Occipital lobe (tissue), 2 donors: ENCODE measurements around the gene PCIF1. TPM values are rescaled to one million over a fixed set of nuclear protein-coding genes. Genes with fewer than 3 reads are reported as not detected.
"Not testable (repeated sequence)": the region's sequence is repeated elsewhere in the genome, so short reads cannot be mapped to it uniquely, and the experiment has no call there.

Experiments
- DNase-seq: peaks from one replicate; lab custom pipeline; 2025; lab: John Stamatoyannopoulos, UW
- total RNA-seq: library from RNA; depleted of rRNA; stranded (reverse); fragments of >200 nt; gene quantifications from one replicate; pipeline ENCODE4 v1.2.3, GENCODE V29; 2014

Gene PCIF1
- total RNA-seq, 1 donor from 2014 or later: 14.5 TPM

DNA sequence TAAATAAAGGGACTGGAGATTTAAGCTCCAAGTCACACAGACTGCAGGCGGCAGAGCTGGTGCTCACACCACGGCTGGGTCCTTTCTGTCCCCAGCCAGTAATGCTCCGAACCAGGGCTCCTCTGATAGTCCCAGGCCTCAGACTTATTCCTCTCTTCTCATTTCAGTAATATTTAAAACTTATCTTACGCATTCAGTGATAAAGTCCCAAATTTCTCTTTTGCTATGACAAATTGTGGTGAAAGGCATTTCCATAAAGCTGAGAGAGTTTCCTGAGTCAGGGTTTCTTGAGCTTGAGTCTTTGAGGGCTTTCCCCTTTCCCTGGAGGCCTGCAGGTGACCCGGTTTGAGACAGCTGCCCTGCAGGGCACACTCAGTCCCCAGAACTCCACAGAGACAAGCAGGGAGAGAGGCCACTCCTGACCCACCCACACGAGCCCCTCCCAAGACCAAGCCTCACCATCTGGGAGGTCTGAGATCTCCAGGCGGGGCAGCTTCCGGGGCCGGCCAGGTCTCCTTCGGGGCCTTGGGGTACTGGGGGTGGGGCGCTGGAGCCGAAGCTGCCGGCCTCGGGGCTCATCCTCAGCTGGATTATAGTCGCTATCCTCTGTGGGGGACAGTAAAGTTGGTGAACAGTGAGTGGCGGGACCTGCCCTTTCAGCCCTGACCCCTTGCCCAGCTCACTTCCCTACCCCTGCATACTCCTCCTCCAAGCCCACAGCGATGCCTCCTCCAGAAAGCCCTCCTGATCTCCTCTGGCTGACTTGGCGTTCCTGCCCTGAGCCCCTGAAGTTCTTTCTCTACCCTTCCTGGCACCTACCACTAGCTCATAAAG lies 30.9 kb downstream of the PCIF1 start:
- DNase-seq: no peak

DNA sequence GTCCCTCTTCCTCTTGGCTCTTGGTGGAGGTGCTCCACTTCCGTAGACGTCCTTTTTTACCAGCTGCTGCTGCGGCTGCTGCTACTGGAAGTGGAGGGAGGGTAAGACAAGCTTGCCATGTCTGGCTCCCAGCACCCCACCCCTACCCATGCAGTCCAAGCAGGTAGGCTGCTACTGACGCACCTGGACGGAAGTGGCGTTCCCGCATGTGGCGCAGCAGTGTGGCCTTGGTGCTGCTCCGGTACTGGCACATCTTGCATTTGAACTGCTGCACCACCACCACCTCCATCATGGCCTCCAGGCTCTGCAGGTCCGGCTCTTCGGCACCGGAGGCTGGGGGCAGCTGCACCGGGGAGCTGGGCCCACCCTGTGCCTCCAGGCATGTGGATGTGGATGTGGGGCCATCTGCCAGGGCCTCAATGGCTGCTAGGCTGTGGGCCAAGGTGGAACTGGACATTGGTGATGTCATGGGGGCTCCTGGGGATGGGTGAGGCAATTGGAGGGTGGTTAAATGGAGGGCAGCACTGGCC lies 33.1 kb downstream of the PCIF1 start:
- DNase-seq: no peak

DNA sequence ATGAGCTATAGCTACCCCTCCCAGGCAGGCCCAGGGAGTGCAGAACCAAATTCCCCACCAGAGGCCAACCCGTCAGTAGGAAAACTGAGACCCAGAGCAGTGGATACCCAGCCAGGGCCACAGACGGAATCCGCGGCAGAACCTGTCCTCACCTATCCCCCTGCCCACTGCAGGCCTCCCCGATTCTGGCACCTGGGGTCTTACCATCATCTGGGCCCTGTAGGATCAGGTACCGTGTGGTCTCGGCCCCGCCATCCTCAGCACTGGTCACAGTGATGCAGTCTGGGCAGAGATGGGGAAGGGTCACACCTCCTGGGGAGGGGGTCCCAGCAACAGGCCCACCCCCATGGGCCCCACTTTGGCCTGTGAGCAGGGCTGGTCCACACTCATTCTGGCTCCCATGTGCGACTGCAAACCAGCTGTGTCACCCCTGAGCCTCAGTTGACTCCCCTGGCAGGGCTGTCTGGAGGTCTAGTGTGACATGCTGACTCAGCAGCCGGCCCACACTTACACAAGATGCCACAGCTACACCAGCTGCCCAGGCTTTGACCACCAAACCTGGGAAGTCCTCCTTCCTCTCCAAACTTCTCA lies 33.7 kb downstream of the PCIF1 start:
- no peak for DNase-seq

DNA sequence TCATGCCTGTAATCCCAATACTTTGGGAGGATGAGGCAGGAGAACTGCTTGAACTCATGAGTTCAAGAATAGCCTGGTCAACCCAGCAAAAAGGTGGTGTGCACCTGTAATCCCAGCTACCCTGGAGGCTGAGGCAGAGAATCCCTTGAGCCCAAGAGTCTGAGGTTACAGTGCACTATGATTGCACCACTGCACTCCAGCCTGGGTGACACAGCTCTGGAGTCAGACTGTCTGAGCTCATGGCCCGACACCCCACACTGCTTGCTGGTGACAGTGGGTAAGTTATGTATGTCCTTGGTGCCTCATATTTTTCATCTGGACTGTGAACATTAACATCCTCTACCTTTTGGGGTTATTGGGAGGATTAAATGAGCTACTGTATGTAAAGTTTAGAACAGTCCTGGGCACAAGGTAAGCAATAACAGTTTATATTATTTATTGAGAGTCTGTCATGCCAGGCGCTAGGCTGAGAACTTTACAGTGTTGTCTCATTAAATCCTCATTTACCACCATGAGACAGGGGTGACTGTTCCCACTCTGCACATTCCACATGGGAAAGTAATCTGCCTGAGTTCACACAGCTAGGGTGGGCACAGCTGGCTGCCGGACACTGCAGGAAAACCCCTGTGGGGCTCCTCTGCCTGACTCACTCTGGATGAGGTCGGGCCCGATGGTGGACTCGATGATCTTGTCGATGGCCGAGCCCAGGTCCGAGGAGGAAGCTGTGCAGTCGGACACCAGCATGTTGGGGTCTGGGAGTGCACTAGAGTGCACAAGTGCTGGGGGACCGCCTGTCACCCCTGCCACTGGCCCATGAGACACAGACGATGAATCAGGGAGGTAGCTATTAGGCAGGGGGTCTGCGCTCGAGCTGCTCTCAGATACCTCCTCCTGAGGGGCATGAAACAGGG lies 34.6 kb downstream of the PCIF1 start:
- no peak for DNase-seq

DNA sequence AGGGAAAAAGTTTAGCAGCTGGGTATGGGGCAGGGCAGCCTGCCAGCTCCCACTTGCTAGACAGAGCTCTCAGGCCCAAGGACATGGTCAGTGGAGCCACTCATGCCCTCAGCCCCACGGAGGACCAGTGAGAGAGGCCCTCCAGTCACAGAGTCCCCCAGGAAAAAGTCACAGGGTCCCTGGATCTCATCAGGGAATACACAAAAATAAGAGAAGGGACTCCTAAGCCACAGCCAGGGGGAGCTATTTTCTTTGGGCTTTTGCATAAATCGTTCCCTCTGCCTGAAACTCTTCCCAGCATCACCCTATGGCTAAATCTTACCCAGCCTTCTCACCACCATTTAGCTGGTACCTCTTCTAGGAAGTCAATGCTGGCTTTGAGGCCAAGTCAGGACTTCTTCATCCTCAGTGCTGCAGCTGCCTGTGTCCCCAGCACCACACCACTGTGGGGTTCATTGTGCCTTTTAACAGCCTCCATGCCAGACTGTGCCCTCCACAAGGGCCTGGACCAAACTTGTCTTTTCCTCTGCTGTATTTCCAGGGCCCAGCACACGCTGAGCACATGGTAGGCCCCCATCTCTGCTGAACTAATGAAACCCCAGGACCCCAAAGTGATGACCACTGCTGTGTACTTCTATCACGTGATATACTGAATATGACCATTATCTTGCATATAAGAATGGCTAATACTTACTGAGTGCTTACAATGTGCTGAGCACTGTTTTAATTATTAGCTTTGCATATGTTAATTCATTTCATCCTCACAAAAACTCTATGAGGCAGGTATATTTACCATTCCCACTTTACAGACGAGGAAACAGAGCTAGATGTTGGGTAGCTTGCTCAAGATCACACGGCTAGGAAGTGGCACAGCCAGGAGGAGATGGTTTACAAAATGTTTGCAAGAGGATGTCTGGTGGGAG lies 35.5 kb downstream of the PCIF1 start:
- no peak for DNase-seq

DNA sequence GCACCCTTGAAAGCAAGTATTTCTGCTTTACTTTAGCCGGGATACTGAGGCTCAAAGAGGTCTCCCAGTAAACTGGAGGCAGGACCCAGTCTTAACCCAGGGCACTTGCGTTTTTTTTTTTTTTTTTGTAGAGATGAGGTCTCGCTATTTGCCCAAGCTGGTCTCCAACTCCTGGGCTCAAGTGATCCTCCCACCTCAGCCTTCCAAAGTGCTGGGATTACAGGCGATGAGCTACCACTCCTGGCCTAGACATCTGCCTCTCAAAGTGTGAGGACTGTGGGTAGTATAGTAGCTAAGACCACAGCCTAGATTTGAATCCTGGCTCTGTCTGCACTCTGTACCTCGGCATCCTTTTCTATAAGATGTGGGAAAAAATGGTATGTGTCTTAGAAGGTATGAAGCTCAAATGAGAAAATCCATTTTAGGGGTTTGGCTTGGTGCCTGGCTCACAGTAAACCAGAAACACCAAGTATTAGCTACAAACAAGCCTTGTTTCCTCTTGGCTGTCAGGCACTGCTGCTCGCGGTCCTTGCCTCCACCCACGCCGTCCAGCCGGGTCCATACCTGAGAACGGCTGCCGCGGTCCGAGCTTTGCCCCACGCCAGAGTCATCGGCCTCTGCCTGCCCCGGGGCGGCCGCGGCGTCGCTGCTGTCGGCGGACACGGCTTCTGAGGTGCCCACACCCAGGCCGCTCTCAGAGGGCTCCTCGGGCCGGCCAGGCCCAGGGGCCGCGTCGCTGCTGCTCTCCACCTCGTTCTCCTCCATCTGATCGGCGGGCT lies 36.4 kb downstream of the PCIF1 start:
- no peak for DNase-seq

DNA sequence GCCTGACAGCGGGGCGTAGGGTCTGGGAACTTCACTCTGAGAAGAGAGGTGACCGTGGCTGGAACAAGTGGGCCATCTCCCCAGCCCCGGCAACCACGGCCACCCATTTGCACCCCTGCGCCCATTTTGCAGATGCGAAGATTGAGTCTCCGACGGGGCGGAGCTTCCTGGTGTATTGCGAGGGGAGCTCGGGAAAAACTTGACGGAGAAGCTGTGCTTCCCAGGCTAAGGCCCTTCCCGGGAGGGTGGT lies 36.9 kb downstream of the PCIF1 start:
- DNase-seq: no peak

DNA sequence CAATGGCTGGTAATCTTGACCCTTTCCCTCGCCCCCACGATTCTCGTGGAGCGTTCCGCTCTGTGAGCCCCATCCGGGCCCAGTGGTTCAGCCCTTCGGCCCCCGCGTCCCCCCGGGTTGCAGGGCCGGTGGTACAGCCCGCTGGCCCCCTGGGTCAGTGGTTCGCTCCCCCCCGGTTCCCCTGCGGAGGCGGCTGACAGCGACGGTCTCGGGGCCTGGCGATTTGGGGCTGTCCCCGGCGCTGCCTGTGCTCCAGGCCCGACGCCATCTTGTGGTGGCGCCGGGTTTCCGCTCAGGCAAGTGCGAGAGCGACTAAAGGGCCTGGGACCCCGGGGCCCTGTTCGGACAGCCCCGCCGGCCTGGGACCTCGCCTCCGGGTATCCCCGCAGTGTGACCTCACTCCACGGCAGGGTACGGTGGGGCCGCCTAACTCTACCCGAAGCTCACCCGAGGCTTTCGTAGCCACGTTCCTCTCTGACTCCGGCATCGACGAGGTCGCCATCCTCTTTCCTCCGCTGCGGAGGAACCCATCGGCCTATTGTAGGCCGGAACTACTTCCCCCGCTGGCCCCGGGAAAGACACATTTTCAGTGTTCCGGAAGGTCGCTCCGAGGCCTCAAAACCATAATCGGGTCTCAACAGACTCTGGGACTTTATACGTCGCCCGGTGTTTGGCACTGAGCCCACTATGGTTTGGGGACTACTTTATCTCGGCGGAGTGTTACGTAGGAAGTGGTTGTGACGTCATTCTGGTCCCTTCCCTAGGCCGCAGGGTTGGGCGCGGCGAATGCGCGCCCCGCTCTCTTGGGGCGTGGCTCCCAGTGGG lies 37.4 kb downstream of the PCIF1 start, which contains the start of gene ZNF335:
Gene ZNF335, minus strand, starts transcription at position 529 of the 825 bp plus-strand sequence. CDS start 793 bp downstream, outside the sequence.
- peak; percentile 94 for DNase-seq

DNA sequence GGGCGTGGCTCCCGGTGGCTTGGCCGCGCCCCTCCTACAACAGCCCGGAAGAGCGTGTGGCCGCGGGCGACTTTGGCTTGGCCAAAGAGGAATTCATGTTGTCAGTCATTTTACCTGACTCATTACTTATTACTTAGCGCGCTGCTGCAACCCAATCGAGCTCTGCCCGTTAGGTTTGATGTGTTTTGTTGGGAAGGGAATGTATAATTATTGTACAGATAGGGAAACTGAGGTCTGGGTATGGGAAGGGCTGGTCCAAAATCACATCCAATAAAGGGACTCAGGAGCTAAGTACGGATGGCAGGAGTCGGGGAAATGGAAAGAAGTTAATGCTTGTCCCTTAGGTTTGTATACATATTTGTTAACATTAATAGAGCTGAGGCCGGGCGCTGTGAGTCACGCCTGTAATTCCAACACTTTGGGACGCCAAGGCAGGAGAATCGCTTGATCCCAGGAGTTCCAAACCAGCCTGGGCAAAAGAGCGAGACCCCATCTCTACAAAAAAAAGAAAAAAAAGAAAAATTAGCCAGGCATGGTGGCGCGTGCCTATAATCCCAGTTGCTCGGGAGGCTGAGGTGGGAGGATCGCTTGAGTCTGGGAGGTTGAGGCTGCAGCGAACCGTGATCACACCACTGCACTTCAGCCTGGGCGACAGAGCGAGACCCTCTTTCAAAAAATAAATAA lies 38.2 kb downstream of the PCIF1 start:
- no peak for DNase-seq

DNA sequence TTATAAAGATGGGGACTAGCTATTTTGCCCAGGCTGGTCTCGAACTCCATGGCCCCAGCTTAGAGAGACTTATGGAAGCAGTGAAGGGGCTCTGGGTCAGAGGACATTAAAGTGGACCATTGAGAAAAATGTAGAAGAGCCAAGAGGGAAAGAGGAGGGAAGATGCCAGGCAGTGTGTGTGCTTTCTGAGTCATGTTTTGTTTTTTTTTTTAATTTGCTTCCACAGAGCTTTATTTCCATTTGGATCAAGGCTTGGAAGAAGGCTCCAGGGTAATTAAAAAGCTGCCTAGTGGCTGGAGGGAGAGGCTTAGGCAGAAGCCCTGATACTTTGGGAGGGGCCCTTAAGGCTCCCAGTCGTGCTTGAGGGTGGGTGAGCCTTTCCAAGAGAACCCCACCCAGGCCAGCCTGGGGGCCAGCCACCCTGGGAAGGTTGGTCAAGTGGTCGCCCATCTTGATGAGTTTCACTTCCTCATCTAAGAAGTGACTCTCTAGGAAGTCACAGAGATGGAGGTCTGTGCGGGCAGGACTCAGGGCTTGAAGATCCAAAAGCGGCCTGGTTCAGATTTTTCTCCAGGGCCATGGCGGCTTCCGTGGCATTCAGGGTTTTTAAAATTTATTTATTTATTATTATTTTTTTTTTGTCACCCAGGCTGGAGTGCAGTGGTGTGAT lies 40.5 kb downstream of the PCIF1 start:
- DNase-seq: no peak

DNA sequence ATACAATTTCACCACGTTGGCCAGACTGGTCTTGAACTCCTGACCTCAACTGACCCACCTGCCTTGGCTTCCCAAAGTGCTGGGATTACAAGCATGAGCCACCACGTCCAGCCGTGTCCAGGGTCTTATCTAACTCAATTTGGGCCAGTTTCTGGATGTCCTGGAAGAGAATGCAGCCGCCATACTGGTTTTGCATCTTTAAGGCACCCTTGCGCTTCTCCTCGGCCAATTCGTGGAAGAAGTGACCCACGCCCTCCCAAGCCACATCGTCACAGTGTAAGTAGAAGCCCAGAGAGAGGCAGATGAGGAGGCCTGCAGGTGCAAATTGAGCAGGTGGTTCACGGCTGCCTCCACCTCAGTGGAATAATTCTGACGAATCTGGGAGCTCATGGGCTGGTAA lies 41.2 kb downstream of the PCIF1 start:
- DNase-seq: no peak

DNA sequence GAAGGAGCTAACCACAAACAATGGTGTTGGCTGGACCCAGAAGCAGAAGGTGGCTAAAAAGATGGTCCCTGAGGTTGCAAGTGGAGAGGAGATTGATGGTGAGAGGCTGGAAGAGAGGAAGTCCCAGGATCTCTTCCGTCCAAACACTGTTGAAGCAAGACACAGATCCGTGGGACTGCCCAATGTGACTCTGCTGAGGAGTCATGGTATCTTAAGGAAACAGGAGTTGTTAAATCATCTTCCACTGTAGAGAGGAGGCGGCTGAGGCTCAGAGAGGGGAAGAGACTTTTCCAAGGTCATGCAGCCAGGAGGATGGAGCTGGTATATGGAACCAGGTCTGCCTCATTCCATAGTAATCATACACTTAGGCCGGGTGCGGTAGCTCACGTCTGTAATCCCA lies 41.6 kb downstream of the PCIF1 start:
- DNase-seq: no peak

DNA sequence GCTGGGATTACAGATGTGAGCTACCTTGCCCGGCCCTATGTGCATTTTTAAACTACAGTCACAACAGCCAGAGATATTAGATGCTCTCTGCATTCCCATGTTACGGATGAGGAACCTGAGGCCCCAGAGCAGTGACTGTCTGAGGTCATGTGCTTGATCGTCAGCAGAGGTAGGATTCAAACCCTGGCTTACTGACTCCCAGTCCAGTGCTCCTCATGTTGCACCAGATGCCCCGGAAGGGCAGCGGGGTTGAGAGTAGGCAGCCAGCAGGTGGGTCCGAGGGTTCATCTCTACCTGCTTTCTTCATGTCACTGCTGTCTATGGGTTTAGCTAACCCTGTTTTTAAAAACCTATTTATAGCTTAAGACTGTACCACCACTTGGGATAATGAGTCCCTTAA lies 46.8 kb downstream of the PCIF1 start:
- no peak for DNase-seq

DNA sequence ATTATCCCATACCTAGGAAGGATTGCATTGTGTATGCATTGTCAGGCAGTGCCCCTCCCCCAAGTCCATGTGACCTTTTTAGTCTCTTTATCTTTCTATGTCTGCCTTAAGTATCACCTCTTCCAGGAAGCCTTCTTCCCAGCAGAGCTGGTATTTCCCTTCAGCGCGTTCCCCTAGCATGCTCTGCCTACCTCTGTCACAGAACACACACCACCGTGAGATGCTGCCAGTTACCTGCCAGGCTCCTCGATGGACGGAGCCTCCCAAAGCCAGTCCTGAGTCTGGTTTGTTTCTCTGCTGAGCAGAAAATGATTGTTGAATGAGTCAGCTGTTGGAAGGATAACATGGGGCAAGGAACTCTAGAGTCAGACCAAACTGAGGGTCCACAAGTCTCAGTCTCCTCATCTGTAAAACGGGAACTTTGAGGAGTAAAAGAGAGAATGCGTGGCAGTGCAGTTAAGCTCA lies 48.8 kb downstream of the PCIF1 start:
- DNase-seq: no peak

DNA sequence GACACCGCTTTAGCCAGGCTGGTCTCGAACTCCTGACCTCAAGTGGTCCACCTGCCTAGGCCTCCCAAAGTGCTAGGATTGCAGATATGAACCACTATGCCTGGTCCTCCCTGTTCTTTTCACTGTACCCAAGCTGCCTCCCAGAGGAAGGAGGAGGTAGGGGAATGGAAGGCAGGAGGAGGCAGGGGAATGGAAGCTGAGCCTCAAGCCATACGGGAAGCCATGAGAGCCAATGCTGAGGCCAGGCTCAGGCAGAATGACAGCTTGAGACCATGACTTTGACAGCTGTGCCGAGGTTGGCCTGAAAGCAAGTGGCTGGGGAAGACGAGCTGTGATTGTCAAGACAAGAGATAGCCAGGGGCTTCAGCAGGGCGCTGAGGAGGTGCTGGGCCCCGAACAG lies 51.1 kb downstream of the PCIF1 start:
- DNase-seq: no peak

DNA sequence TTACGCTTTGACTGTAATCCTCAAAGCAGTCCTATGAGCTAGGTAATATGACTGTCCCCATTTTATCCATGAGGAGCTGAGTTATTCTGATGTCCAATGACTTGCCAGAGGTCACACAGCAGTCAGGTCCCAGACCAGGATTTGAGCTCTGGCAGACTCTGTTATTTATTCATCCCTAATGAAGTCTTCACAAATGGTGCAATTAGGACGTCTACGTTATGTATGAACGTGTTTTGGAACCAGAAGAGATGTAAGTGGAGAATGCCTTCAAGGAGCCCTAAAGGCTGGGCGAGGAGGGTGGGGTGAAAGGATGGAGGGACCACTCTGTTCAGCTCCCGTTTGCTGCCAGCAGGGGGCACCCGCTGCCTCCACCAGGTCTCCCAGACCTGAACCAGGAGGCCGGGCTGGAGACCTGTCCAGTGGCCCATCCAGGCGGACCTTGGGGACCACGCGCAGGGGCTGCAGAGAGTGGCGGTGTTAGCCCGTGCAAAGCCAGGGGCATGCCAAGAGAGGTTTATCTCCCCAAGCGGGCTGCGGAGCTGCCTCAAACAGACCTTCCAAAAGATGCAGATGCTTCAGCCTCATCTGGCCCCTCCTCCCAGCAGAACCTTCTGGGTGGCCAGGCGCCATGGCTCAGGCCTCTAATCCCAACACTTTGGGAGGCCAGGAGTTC lies 52.8 kb downstream of the PCIF1 start:
- peak; percentile 19 for DNase-seq

DNA sequence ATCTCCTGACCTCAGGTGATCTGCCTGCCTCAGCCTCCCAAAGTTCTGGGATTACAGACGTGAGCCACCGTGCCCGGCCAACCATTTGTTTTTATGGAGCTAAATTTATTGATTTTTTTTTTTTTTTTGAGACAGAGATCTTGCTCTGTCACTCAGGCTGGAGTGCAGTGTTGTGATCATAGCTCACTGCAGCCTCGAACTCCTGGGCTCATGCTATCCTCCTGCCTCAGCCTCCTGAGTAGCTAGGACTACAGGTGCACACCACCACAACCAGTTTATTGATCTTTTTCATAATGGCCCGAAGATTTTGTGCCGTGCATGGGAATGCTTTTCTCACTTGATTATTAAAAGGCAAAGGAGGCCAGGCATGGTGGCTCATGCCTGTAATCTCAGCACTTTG lies 54.3 kb downstream of the PCIF1 start:
- DNase-seq: not testable (repeated sequence)
